GM12872 (cell line): Measurements from ENCODE around the gene DNAI1.

Experiments
- CTCF ChIP-seq: IDR thresholded peaks from 3 replicates; pipeline ENCODE4 v1.5.1; 2011; ENCODE audit warnings: low read depth, mild to moderate bottlenecking, low read length, moderate library complexity; ENCODE audit not compliant: insufficient read depth

The DNAI1 gene

GRCh38 chr9:34454571-34455065 is 4.0 kb upstream of the DNAI1 start:
- TF ChIP-seq CTCF: no peak

DNA sequence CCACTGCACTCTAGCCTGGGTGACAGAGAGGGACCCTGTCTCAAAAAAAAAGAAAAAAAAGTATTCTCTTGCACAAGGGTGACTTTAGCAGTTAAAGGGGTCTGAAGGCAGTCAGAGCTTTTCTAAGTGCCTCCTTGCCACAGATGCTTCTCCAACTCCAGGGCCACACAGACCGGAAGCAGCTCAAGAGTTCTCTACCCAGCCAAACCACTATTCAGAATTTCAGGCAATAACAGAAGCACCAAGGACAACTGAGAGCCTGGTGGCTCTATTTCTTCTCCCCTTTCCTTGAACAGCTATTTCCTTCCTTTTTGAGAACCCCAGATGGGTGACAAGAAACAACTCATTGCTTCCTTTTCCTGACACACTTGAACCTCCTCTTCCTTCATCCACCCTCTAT is 2.5 kb upstream of the DNAI1 start:
- TF ChIP-seq CTCF: no peak

DNA sequence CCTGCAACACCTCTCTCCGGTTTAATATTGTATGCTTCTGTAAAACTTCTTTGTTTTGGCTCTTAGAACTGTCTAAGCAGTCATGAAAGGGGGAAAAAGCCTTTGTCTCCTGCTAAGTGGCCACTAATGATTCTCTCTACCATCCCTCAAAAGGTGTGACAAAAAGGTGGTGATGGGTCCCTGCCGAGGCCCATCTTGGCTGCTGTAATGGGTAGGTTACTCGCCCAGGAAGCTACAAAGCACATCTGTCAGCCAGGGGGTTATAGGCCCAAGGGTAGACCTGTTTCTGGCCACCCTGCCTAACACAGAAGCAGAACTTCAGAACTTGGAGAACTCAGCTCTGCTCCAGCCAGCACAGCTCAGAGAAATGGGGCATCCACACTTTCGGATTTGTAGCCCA is 1.9 kb upstream of the DNAI1 start:
- TF ChIP-seq CTCF: no peak

DNA sequence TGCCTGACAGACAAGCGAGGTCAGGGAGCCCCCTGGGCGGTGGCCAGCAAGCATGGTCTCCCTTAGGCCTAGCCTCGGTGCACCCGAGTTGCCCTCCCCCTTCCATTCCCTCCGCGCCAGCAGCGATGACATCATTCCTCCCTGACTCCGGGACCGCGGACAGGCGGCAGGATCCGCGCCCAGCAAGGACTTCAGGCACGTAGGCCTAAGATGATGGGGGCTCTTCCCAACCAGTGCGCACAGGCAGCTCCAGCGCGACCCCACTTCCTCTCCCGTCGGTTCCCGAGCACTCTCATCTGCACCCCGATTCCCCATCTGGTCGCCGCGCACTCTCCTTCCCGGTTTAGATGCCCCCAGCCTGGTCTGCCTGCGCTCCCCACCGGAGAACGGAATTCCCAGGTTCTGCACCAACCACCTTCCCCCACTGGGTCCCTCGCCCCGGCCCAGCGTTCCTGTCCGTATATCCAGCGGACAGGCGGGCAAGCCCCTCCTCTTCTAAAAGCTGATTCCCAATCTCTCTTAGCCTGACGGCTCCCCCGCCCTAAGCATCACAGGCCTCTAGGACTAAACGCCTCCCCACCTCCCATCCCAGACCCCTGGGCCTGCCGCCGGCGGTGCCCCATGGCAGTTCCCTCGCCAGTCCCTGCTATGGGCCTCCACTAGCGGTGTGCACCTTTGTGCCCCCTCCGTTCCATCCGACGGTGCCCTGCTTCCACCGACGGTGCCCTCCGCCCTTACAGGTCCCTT is 1.2 kb upstream of the DNAI1 start:
- no peak for TF ChIP-seq CTCF

DNA sequence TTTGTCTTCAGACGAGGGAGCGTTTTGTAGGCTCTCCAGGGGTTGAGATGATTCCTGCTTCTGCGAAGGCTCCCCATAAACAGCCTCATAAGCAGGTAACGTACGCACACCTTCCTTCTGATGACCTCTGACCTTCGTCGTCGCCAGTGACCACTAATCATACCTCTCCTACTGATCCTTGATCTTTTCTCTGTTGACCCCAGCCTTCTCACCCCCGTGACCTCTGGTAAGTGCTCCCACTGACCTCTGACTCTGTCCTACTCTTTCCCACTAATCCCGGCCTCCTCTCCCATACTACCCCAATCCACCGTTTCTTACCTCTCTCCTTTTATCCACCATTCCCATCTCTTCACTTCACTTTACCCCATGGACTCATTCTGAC is 345 bp downstream of the DNAI1 start:
- no peak for TF ChIP-seq CTCF

DNA sequence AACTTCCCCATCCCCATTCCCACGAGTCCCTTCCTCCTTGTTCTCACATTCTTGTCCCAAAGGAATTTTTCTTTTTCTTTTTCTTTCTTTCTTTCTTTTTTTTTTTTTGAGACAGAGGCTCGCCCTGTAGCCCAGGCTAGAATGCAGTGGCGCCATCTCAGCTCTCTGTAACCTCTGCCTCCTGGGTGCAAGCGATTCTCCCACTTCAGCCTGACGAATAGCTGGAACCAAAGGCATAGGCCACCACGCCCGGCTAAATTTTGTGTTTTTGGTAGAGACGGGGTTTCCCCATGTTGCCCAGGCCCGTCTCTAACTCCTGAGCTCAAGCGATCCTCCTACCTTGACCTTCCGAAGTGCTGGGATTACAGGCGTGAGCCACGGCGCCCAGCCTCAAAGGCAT is 751 bp downstream of the DNAI1 start:
- no peak for TF ChIP-seq CTCF

- no peak for TF ChIP-seq CTCF
Observed at GRCh38 chr9:34459941-34460340, 1.3 kb downstream of the DNAI1 start.
